D721Med (cell line): ENCODE data around the gene SYT8.
"Not testable (repeated sequence)": the region's sequence is repeated elsewhere in the genome, so short reads cannot be mapped to it uniquely, and the experiment has no call there.

Experiments used
- DNase-seq: peaks from one replicate; pipeline ENCODE4 v3.0.0; 2011; ENCODE audit warnings: low spot score; ENCODE audit not compliant: insufficient read length
- FAIRE-seq: peaks from 2 replicates; lab custom pipeline; 2011; peaks lifted over from hg19 to GRCh38; lab: Jason Lieb, UNC
- TF ChIP-seq, protein P1 (sequence below): IDR thresholded peaks from 2 replicates; pipeline ENCODE4 v1.5.1; 2012; ENCODE audit warnings: mild to moderate bottlenecking, control low read depth; ENCODE audit not compliant: insufficient read depth; ENCODE audit errors: missing control alignments

The SYT8 gene

DNA sequence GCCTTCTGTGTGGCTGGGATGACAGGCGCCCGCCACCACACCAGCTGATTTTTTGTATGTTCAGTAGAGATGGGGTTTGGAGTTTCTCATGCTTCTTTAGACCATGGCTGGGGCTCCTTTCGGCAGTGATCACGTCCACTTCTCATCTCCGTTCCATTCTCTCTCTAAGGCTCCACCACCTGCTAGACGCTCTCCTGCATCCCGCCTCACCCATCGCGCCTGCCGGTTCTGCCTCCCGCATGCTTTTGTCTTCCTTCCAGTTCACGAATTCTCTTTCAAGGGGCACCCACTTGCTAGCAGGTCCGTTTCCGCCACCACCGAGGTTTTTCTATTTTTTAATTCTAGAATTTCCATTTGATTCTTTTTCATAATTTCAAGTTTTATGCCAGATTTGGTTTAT, 22.0 kb upstream of the SYT8 start:
- FAIRE-seq (no peak), DNase-seq (no peak)
- TF ChIP-seq, protein P1, sequence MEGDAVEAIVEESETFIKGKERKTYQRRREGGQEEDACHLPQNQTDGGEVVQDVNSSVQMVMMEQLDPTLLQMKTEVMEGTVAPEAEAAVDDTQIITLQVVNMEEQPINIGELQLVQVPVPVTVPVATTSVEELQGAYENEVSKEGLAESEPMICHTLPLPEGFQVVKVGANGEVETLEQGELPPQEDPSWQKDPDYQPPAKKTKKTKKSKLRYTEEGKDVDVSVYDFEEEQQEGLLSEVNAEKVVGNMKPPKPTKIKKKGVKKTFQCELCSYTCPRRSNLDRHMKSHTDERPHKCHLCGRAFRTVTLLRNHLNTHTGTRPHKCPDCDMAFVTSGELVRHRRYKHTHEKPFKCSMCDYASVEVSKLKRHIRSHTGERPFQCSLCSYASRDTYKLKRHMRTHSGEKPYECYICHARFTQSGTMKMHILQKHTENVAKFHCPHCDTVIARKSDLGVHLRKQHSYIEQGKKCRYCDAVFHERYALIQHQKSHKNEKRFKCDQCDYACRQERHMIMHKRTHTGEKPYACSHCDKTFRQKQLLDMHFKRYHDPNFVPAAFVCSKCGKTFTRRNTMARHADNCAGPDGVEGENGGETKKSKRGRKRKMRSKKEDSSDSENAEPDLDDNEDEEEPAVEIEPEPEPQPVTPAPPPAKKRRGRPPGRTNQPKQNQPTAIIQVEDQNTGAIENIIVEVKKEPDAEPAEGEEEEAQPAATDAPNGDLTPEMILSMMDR = no peak

DNA sequence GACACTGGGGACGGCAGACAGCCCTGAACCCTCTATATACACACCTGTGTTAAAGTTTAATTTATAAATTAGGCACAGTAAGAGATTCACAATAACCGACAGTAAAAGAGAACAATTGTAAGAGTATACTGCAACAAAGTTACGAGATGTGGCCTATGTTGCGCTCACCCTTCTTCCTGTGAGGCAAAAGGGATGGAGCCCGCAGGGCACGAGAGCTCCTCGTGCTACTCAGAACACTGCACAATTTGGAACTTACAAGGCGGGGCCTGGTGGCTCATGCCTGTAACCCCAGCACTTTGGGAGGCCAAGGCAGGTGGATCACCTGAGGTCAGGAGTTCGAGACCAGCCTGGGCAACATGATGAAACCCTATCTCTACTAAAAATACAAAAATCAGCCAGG, 21.4 kb upstream of the SYT8 start:
- not testable (repeated sequence) for DNase-seq

DNA sequence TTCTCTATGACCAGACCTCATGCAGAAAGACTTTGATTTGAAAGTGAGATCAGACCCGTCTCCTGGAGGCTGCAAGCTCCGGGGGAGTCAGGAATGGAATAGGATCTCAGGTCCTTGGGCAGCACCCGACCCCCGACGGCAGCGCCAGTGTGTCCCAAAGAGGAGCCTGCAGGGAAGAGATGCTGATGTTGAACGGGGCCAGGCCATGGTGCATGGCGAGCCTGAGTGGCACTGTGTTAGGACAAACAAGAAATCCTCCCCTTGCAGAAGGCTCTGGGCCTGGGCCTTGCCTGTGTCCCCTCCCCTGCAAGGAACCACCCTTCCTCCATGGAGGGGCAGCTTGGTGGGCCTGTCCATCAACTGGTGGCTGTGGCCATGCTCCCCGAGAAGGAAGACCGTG, 20.1 kb upstream of the SYT8 start:
- TF ChIP-seq, protein P1 = no peak
- FAIRE-seq = no peak
- no peak for DNase-seq

More for the DNA sequence above, 21.4 kb upstream of the SYT8 start:
- not testable (repeated sequence) for FAIRE-seq

DNA sequence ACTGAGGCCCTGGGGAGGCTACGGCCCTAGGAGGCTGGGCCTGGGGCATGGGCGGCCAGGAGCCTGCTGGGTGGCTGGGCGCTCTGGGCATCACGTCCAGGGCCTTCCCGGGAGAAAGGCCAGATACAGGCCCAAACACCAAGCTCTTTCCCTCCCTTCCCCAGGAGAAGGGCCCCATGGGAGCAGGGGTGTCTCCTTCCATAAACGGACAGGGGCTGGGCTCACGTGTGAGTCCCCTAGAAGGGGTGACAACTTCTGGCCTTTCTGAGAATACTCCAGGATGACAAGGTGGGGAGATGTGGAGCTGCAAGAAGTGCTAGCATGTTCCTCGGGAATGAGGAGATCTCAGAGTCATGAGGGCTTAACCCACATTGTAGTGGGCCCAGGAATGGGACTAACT, 19.5 kb upstream of the SYT8 start:
- FAIRE-seq = no peak
- no peak for DNase-seq
- TF ChIP-seq, protein P1 = no peak

DNA sequence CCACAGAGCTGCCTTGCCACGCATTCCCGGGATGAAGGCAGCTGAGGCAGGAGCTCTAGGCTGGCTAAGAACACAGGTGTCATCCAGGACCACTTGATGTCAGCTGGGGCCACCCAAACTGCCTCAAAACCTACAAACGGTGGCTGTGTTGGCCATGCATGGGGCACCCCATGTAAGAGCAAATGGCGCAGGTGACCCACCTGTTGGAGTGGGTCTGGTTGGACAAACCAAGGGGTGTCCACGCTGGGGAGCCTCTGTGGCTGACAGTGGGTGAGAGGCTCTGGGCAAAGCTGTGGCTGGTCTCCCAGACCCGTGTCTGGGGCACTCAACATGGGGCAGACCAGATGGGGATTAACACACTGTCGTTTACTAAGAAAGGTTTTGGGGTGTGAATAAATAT, 19.0 kb upstream of the SYT8 start:
- TF ChIP-seq, protein P1 = no peak
- FAIRE-seq = no peak
- DNase-seq = no peak

DNA sequence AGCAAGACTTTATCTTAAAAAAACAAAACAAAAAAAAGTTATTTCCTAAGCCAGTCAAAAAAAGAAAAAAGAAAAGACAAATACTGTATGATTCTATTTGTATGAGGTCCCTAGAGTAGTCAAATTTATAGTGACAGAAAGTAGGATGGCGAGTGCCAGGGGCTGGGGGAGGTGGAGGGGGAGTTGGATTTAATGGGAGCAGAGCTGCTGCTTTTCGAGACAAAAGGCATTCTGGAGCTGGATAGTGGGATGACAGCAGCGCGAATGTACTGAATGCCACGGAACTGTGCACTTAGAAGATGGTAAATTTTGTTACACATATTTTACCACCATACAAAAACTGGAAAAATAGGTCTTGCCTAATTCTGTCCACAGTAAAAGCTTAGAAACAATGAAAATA, 17.8 kb upstream of the SYT8 start:
- FAIRE-seq (no peak), DNase-seq (no peak)
- TF ChIP-seq, protein P1 = no peak

DNA sequence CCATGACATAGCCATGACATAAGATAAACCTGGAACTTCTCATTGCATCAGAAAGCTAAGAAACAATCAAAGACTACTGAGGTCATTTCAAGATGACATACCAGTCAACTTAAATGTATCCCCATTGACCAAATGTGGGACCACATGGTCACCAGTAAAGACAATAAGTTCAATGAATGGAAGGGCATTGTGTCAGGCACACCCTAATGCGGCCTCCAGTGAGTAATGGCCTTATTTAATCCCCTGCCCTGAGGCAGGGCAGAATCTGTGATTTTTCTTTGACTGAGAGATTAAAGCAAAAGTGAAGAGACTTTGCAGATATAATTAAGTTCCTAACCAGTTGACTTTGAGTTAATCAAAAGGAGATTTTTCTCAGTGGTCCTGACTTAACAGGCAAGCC, 17.3 kb upstream of the SYT8 start:
- no peak for FAIRE-seq
- no peak for DNase-seq
- TF ChIP-seq, protein P1 = no peak

DNA sequence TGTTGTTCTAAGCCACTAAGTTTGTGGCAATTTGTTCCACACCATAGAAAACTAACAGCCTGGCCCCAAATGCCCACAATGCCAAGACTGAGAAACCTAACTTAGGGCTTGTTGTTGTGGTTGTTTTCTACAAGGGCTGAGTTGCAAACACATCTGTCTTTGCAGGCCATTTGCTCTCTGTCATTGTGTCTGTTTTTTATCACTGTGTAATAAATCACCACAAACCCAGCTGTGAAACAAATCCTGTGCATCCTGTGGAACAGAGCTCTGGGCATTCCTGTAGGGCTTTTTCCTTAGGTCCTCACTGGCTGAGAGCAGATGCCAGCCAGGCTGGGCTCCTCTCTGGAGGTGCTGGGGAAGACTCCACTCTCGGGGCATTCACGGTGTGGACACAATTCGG, 15.7 kb upstream of the SYT8 start:
- no peak for FAIRE-seq
- no peak for DNase-seq
- TF ChIP-seq, protein P1 = no peak
